Liver (tissue), 9 donors: Measurements from ENCODE around the gene NDUFV2. TPM values are rescaled to one million over a fixed set of nuclear protein-coding genes. Genes with fewer than 3 reads are reported as not detected.
A peak's percentile ranks its signal among the peaks of the same experiment; 100 is the strongest.

ENCODE experiments used
- DNase-seq: peaks from one replicate; pipeline ENCODE4 v3.0.0-alpha.2; 2017; ENCODE audit warnings: low spot score
- H3K27ac ChIP-seq, 2 donors: one replicate each; pipeline ENCODE4 v1.7.0; 2013; ENCODE audit warnings: inconsistent platforms in 2 of 2, low read length in 2 of 2, control low read depth in 1 of 2, low read depth in 1 of 2, mild to moderate bottlenecking in 1 of 2
- H3K27me3 ChIP-seq, 4 donors: one replicate each; pipeline versions ENCODE4 v1.6.1 to v1.7.0; 2013; ENCODE audit warnings: low read length in 3 of 4, inconsistent platforms in 1 of 4, mild to moderate bottlenecking in 1 of 4, moderate library complexity in 1 of 4; ENCODE audit not compliant: control insufficient read depth in 4 of 4, insufficient read depth in 4 of 4
- H3K36me3 ChIP-seq, 4 donors: one replicate each; pipeline versions ENCODE4 v1.6.1 to v1.7.0; 2013; ENCODE audit warnings: low read length in 3 of 4, mild to moderate bottlenecking in 3 of 4, low read depth in 1 of 4, moderate library complexity in 1 of 4; ENCODE audit not compliant: control insufficient read depth in 4 of 4, insufficient read depth in 3 of 4
- H3K4me1 ChIP-seq, 4 donors: one replicate each; pipeline versions ENCODE4 v1.6.1 to v1.7.0; 2013; ENCODE audit warnings: low read length in 3 of 4, mild to moderate bottlenecking in 3 of 4, moderate library complexity in 1 of 4; ENCODE audit not compliant: control insufficient read depth in 4 of 4, insufficient read depth in 4 of 4
- H3K4me3 ChIP-seq, 3 donors: one replicate each; pipeline versions ENCODE4 v1.6.1 to v1.7.0; 2013; ENCODE audit warnings: low read length in 3 of 3, control low read depth in 1 of 3, low read depth in 1 of 3, mild to moderate bottlenecking in 1 of 3
- H3K9ac ChIP-seq, 2 donors: one replicate each; pipeline ENCODE4 v1.7.0; 2013; ENCODE audit warnings: low read length in 2 of 2, mild to moderate bottlenecking in 2 of 2, moderate library complexity in 2 of 2, control low read depth in 1 of 2, low read depth in 1 of 2
- H3K9me3 ChIP-seq, 4 donors: one replicate each; pipeline versions ENCODE4 v1.6.1 to v1.7.0; 2013; ENCODE audit warnings: low read length in 3 of 4; ENCODE audit not compliant: control insufficient read depth in 4 of 4
- EGR1 ChIP-seq, 2 donors: IDR thresholded peaks; 2 replicates each; pipeline ENCODE4 v1.6.1; 2016 to 2018; ENCODE audit warnings: antibody characterized with exemption in 2 of 2, low read depth in 2 of 2
- FOXA1 ChIP-seq: IDR thresholded peaks from 2 replicates; pipeline ENCODE4 v1.6.1; 2016; ENCODE audit warnings: antibody characterized with exemption
- FOXA2 ChIP-seq: IDR thresholded peaks from 2 replicates; pipeline ENCODE4 v1.6.1; 2016; ENCODE audit warnings: antibody characterized with exemption
- GABPA ChIP-seq, 2 donors: IDR thresholded peaks in 1 of 2; conservative IDR thresholded peaks in 1 of 2; 2 replicates each; pipeline ENCODE4 v1.6.1; 2016; ENCODE audit warnings: antibody characterized with exemption in 2 of 2, mild to moderate bottlenecking in 1 of 2, moderate library complexity in 1 of 2
- HNF4A ChIP-seq, 2 donors: conservative IDR thresholded peaks; 2 replicates each; pipeline ENCODE4 v1.6.1; 2016; ENCODE audit warnings: antibody characterized with exemption in 2 of 2, mild to moderate bottlenecking in 2 of 2
- HNF4G ChIP-seq: IDR thresholded peaks from 2 replicates; pipeline ENCODE4 v1.6.1; 2016; ENCODE audit warnings: antibody characterized with exemption
- JUND ChIP-seq, 2 donors: IDR thresholded peaks; 2 replicates each; pipeline ENCODE4 v1.6.1; 2016; ENCODE audit warnings: antibody characterized with exemption in 2 of 2
- NR2F2 ChIP-seq: IDR thresholded peaks from 2 replicates; pipeline ENCODE4 v1.6.1; 2016; ENCODE audit warnings: antibody characterized with exemption
- RAD21 ChIP-seq, 2 donors: IDR thresholded peaks; 2 replicates each; pipeline ENCODE4 v1.6.1; 2016; ENCODE audit warnings: antibody characterized with exemption in 2 of 2, mild to moderate bottlenecking in 2 of 2
- RXRA ChIP-seq, 2 donors: IDR thresholded peaks; 2 replicates each; pipeline ENCODE4 v1.6.1; 2017 to 2018; ENCODE audit warnings: antibody characterized with exemption in 2 of 2, mild to moderate bottlenecking in 1 of 2
- SP1 ChIP-seq: IDR thresholded peaks from 2 replicates; pipeline ENCODE4 v1.6.1; 2018; ENCODE audit warnings: antibody characterized with exemption, mild to moderate bottlenecking
- TAF1 ChIP-seq: conservative IDR thresholded peaks from 2 replicates; pipeline ENCODE4 v1.6.1; 2016; ENCODE audit warnings: antibody characterized with exemption, mild to moderate bottlenecking
- YY1 ChIP-seq: IDR thresholded peaks from 2 replicates; pipeline ENCODE4 v1.6.1; 2016; ENCODE audit warnings: antibody characterized with exemption, mild to moderate bottlenecking
- WGBS: extraction: QIAGEN DNeasy Blood & Tissue Kit; methylation state at CpG from one replicate; pipeline ENCODE4 v1.1.7; 2013; 5-methylcytosine and 5-hydroxymethylcytosine counted together
- polyA plus RNA-seq, 2 donors: library from polyadenylated mRNA; stranded (reverse) in 1 of 2; unstranded in 1 of 2; fragments of 200-250 nt in 1 of 2; fragments of >200 nt in 1 of 2; fragmentation: Nextera tagmentation in 1 of 2; extraction: Ambion mirVana in 1 of 2; gene quantifications; one replicate each; pipeline versions ENCODE4 v1.2.1 to v1.2.3, GENCODE V29; 2013 to 2015
- total RNA-seq, 2 donors: library from RNA; depleted of rRNA; stranded (reverse); fragments of >200 nt; gene quantifications; one replicate each; pipeline ENCODE4 v1.2.3, GENCODE V29; 2014
- TF ChIP-seq, protein P1 (sequence below): IDR thresholded peaks from 2 replicates; pipeline ENCODE4 v1.6.1; 2016; ENCODE audit warnings: antibody characterized with exemption
- TF ChIP-seq, protein P2 (sequence below): IDR thresholded peaks from 2 replicates; pipeline ENCODE4 v1.6.1; 2016; ENCODE audit warnings: antibody characterized with exemption, mild to moderate bottlenecking
- TF ChIP-seq, protein P3 (sequence below): IDR thresholded peaks from 2 replicates; pipeline ENCODE4 v1.6.1; 2016; ENCODE audit warnings: antibody characterized with exemption
- TF ChIP-seq, protein P4 (sequence below): fragments of 150-350 bp; IDR thresholded peaks from 2 replicates; pipeline ENCODE4 v1.5.1; 2017; ENCODE audit warnings: improper control_type of control experiment, low read depth, low read length; ENCODE audit not compliant: missing input control
- TF ChIP-seq, protein P5 (sequence below): IDR thresholded peaks from 2 replicates; pipeline ENCODE4 v1.6.1; 2016; ENCODE audit warnings: antibody characterized with exemption
- donor health status: healthy.
- donor health status: healthy.
- donor health status: healthy.
- donor health status: healthy.
- donor health status: healthy.

Gene NDUFV2
- total and polyA plus RNA-seq, 4 donors = 74.5 to 415 (median 185) TPM

DNA sequence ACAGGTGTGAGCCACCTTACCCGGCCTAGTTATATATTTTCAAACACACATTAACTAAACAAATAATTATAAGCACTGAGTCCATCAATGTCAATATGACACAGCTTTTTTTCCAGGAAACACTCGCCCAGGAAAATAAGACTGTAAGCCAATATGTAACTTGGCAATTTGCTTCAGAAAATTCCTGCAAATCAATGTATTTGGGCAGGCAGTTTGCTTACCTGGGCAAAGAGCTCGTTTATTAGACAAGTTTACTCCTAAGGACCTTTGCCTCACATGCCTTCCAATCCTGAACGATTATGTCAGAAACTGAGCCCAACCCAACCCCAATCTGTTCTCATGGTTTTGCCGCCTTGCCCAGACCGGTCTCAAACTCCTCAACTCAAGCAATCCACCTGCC is 34.7 kb upstream of the NDUFV2 start (continued):
- TF ChIP-seq TAF1 (no peak), HNF4G (peak; percentile 74), JUND (IDR thresholded peaks at IDR 0.05) (peak; percentile 88 to 97), NR2F2 (no peak)

DNA sequence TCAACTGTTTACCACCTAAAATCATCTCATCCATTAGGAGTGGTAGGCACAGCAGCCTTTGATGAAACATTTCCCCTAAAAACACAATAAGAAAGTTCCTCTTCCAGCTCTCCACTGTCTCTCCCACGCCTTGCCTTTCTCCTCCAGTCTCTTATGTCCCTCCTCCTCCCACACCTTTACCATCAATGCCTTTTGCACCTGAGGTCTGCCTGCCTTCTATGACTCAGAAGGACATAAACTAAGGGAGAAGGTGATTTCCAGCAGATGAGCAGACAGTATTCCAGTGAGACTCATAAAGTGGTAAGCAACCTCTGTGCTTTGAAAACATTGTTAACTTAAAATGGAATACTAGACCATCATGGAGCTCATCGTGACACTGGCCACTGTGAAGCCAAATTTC is 34.2 kb upstream of the NDUFV2 start:
- whole genome bisulfite sequencing = 90% methylated on average over 2 of the region's 2 CpGs
- Histone ChIP-seq H3K4me1 (peaks cover 5 to 17% (median 10%) of the 10 kb centered on the region in 4 donors), H3K27ac (peak overlapping the region; percentile 50 to 79), H3K9me3 (peaks cover 0 to 5% (median 2%) of the 10 kb centered on the region in 4 donors), H3K36me3 (no peaks in the 10 kb centered on the region), H3K27me3 (no peaks in the 10 kb centered on the region), H3K4me3 (no peak overlapping the region), H3K9ac (peak overlapping the region in 1 of 2 donors; percentile 42)
- DNase-seq = no peak
- TF ChIP-seq, protein P1, sequence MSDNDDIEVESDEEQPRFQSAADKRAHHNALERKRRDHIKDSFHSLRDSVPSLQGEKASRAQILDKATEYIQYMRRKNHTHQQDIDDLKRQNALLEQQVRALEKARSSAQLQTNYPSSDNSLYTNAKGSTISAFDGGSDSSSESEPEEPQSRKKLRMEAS = no peak
- TF ChIP-seq FOXA2 (no peak), RAD21 (IDR thresholded peaks at IDR 0.05) (no peak)

DNA sequence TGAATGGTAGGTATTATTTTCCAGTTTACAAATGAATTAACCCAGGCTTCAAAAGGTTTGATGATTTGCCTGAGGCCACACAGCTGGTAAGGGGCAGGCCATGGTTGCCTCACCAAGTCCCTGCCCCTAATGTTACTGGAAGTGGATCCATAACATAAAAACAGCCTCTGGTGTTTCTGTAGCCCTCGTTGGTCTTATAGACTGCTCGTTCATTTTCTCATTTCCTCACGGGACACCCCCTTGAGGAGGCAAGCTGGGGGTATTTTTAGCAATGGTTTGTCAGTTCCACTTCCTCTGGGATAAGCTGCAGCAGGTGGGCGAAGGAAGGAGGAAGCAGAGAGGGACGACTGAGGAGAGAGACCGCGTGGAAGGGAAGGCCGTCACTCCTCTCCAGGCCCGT is 32.9 kb upstream of the NDUFV2 start:
- no peak overlapping the region for H3K27ac ChIP-seq

More for the DNA sequence above, 32.9 kb upstream of the NDUFV2 start:
- no peak overlapping the region for H3K4me3 ChIP-seq
- TF ChIP-seq, protein P2, sequence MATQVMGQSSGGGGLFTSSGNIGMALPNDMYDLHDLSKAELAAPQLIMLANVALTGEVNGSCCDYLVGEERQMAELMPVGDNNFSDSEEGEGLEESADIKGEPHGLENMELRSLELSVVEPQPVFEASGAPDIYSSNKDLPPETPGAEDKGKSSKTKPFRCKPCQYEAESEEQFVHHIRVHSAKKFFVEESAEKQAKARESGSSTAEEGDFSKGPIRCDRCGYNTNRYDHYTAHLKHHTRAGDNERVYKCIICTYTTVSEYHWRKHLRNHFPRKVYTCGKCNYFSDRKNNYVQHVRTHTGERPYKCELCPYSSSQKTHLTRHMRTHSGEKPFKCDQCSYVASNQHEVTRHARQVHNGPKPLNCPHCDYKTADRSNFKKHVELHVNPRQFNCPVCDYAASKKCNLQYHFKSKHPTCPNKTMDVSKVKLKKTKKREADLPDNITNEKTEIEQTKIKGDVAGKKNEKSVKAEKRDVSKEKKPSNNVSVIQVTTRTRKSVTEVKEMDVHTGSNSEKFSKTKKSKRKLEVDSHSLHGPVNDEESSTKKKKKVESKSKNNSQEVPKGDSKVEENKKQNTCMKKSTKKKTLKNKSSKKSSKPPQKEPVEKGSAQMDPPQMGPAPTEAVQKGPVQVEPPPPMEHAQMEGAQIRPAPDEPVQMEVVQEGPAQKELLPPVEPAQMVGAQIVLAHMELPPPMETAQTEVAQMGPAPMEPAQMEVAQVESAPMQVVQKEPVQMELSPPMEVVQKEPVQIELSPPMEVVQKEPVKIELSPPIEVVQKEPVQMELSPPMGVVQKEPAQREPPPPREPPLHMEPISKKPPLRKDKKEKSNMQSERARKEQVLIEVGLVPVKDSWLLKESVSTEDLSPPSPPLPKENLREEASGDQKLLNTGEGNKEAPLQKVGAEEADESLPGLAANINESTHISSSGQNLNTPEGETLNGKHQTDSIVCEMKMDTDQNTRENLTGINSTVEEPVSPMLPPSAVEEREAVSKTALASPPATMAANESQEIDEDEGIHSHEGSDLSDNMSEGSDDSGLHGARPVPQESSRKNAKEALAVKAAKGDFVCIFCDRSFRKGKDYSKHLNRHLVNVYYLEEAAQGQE = no peak
- TF ChIP-seq FOXA2 (no peak), SP1 (no peak), HNF4A (conservative IDR thresholded peaks at IDR 0.05) (no peak), YY1 (no peak), HNF4G (no peak), RAD21 (IDR thresholded peaks at IDR 0.05) (no peak), JUND (IDR thresholded peaks at IDR 0.05) (no peak), NR2F2 (no peak), TAF1 (no peak), EGR1 (IDR thresholded peaks at IDR 0.05; ENCODE audit: low read depth in 2 of 2) (no peak), GABPA (IDR thresholded peaks at IDR 0.05 in 1 of 2, conservative IDR thresholded peaks at IDR 0.05 in 1 of 2) (no peak), FOXA1 (no peak), RXRA (IDR thresholded peaks at IDR 0.05) (no peak)
- TF ChIP-seq, protein P1 = no peak
- TF ChIP-seq, protein P3, sequence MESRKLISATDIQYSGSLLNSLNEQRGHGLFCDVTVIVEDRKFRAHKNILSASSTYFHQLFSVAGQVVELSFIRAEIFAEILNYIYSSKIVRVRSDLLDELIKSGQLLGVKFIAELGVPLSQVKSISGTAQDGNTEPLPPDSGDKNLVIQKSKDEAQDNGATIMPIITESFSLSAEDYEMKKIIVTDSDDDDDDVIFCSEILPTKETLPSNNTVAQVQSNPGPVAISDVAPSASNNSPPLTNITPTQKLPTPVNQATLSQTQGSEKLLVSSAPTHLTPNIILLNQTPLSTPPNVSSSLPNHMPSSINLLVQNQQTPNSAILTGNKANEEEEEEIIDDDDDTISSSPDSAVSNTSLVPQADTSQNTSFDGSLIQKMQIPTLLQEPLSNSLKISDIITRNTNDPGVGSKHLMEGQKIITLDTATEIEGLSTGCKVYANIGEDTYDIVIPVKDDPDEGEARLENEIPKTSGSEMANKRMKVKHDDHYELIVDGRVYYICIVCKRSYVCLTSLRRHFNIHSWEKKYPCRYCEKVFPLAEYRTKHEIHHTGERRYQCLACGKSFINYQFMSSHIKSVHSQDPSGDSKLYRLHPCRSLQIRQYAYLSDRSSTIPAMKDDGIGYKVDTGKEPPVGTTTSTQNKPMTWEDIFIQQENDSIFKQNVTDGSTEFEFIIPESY = no peak
- TF ChIP-seq, protein P4, sequence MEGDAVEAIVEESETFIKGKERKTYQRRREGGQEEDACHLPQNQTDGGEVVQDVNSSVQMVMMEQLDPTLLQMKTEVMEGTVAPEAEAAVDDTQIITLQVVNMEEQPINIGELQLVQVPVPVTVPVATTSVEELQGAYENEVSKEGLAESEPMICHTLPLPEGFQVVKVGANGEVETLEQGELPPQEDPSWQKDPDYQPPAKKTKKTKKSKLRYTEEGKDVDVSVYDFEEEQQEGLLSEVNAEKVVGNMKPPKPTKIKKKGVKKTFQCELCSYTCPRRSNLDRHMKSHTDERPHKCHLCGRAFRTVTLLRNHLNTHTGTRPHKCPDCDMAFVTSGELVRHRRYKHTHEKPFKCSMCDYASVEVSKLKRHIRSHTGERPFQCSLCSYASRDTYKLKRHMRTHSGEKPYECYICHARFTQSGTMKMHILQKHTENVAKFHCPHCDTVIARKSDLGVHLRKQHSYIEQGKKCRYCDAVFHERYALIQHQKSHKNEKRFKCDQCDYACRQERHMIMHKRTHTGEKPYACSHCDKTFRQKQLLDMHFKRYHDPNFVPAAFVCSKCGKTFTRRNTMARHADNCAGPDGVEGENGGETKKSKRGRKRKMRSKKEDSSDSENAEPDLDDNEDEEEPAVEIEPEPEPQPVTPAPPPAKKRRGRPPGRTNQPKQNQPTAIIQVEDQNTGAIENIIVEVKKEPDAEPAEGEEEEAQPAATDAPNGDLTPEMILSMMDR = no peak
- TF ChIP-seq, protein P5, sequence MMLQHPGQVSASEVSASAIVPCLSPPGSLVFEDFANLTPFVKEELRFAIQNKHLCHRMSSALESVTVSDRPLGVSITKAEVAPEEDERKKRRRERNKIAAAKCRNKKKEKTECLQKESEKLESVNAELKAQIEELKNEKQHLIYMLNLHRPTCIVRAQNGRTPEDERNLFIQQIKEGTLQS = no peak
- WGBS = 62% methylated on average over 9 of the region's 9 CpGs
- DNase-seq = no peak
- peaks cover 5 to 18% (median 13%) of the 10 kb centered on the region in 4 donors for H3K4me1 ChIP-seq
- H3K36me3 ChIP-seq = no peaks in the 10 kb centered on the region
- H3K27me3 ChIP-seq = no peaks in the 10 kb centered on the region
- H3K9ac ChIP-seq = no peak overlapping the region
- H3K9me3 ChIP-seq = peaks cover 0 to 5% (median 2%) of the 10 kb centered on the region in 4 donors
